Thyroid gland (tissue), 4 donors: ENCODE measurements around the gene CCL13. TPM values are rescaled to one million over a fixed set of nuclear protein-coding genes. Genes with fewer than 3 reads are reported as not detected.

ENCODE experiments used
- DNase-seq, 2 donors: peaks; one replicate each; pipeline ENCODE4 v3.0.0-alpha.2; 2019
- H3K27ac ChIP-seq, 3 donors: fragments of 200-600 bp; sonication (generic); 1 replicate in 2 of 3; 2 replicates in 1 of 3; pipeline ENCODE4 v1.5.1; 2016 to 2019; ENCODE audit warnings: mild to moderate bottlenecking in 1 of 3, moderate library complexity in 1 of 3
- H3K27me3 ChIP-seq: fragments of 200-600 bp; sonication (generic); one replicate; pipeline ENCODE4 v1.5.1; 2019
- H3K36me3 ChIP-seq, 2 donors: fragments of 200-600 bp; sonication (generic); one replicate each; pipeline ENCODE4 v1.5.1; 2016 to 2019
- H3K4me1 ChIP-seq, 2 donors: fragments of 200-600 bp; sonication (generic); one replicate each; pipeline ENCODE4 v1.5.1; 2017 to 2019
- H3K4me3 ChIP-seq, 3 donors: fragments of 200-600 bp; sonication (generic); replicated peaks in 1 of 3; 1 replicate in 2 of 3; 2 replicates in 1 of 3; pipeline ENCODE4 v1.5.1; 2016; ENCODE audit warnings: mild to moderate bottlenecking in 1 of 3
- H3K9me3 ChIP-seq: fragments of 200-600 bp; sonication (generic); one replicate; pipeline ENCODE4 v1.5.1; 2017
- CTCF ChIP-seq, 6 experiments: fragments of 200-600 bp in 3 of 6; fragments of 450-650 bp in 3 of 6; sonication (generic) in 3 of 6; IDR thresholded peaks; one replicate each; pipeline ENCODE4 v1.5.1; 2016 to 2019; ENCODE audit warnings: antibody characterized with exemption in 6 of 6, mild to moderate bottlenecking in 2 of 6, inconsistent platforms in 1 of 6, moderate library complexity in 1 of 6
- POLR2A ChIP-seq, 2 donors: fragments of 450-650 bp; IDR thresholded peaks; one replicate each; pipeline ENCODE4 v1.6.1; 2017; ENCODE audit warnings: antibody characterized with exemption in 2 of 2, mild to moderate bottlenecking in 2 of 2, moderate library complexity in 1 of 2
- WGBS, 2 donors: methylation state at CpG; one replicate each; pipeline ENCODE4 v1.1.5; 2017; 5-methylcytosine and 5-hydroxymethylcytosine counted together
- intact Hi-C: fragments of 100-400 bp; cut with DNase I; formaldehyde crosslinking; loops from one replicate; pipeline ENCODE4 v1.15.1; 2023
- total RNA-seq, 4 donors: library from RNA; depleted of rRNA; stranded (reverse); fragments of >200 nt; gene quantifications; one replicate each; pipeline ENCODE4 v1.2.3, GENCODE V29; 2016

Gene CCL13
- total RNA-seq, result 1 to 10 TPM; 1.2 to 3.2 (median 1.6) TPM

- intact Hi-C loops, result no loop called here
- no peaks in the 10 kb centered on the region for H3K27me3 ChIP-seq
- no peak within 1 kb of the TSS for H3K27ac ChIP-seq
- TF ChIP-seq POLR2A (IDR thresholded peaks at IDR 0.05), result no peak
- no peak for TF ChIP-seq CTCF (IDR thresholded peaks at IDR 0.05)
- H3K9me3 ChIP-seq, result no peaks in the 10 kb centered on the region
- H3K4me1 ChIP-seq, result no peaks in the 10 kb centered on the region
- no peaks in the 10 kb centered on the region for H3K36me3 ChIP-seq
- no peak within 1 kb of the TSS for H3K4me3 ChIP-seq
- no peak for DNase-seq
- WGBS, 2 donors, result 89 to 95% methylated on average over 5 of the region's 5 CpGs
Measured at GRCh38 chr17:34356194-34356593, at the start of gene CCL13. CCL13 (plus strand) TSS chr17:34356480; CDS start chr17:34356527, 47 bp downstream.

GRCh38 chr17:34307110-34307509 is 49.2 kb upstream of the CCL13 start:
- H3K27ac ChIP-seq, result no peak overlapping the region
- no peak for DNase-seq
- TF ChIP-seq POLR2A (IDR thresholded peaks at IDR 0.05) (no peak), CTCF (IDR thresholded peaks at IDR 0.05) (no peak)
- no peak overlapping the region for H3K4me3 ChIP-seq
- no peaks in the 10 kb centered on the region for H3K9me3 ChIP-seq
- no peaks in the 10 kb centered on the region for H3K27me3 ChIP-seq
- 38 to 44% methylated on average over 3 of the region's 3 CpGs for WGBS, 2 donors
- intact Hi-C loops, result no loop called here
- H3K36me3 ChIP-seq, result no peaks in the 10 kb centered on the region
- H3K4me1 ChIP-seq, result no peaks in the 10 kb centered on the region

- Histone ChIP-seq H3K27me3 (no peaks in the 10 kb centered on the region), H3K27ac (no peak overlapping the region), H3K4me3 (no peak overlapping the region), H3K36me3 (no peaks in the 10 kb centered on the region), H3K9me3 (no peaks in the 10 kb centered on the region), H3K4me1 (peaks cover 0 to under 1% of the 10 kb centered on the region in 2 donors)
- intact Hi-C loops, result no loop called here
- TF ChIP-seq POLR2A (IDR thresholded peaks at IDR 0.05) (no peak), CTCF (IDR thresholded peaks at IDR 0.05) (no peak)
- no peak for DNase-seq
Measured at GRCh38 chr17:34308371-34308770, 47.9 kb upstream of the CCL13 start.

- 79 to 87% methylated on average over 7 of the region's 7 CpGs for WGBS, 2 donors
Measured at GRCh38 chr17:34311291-34311690, 45.0 kb upstream of the CCL13 start.

GRCh38 chr17:34312080-34312479 is 44.2 kb upstream of the CCL13 start:
- no peak for TF ChIP-seq POLR2A (IDR thresholded peaks at IDR 0.05)
- no peak for TF ChIP-seq CTCF (IDR thresholded peaks at IDR 0.05)
- H3K36me3 ChIP-seq, result no peaks in the 10 kb centered on the region
- no peak overlapping the region for H3K4me3 ChIP-seq
- no peak for DNase-seq
- intact Hi-C loops, result loop anchor here (5.0 kb wide), 1 partner anchor 50 kb away; the partner anchor contains the start of gene CCL1
- WGBS, 2 donors, result 56 to 58% methylated on average over 5 of the region's 5 CpGs
- no peaks in the 10 kb centered on the region for H3K27me3 ChIP-seq
- H3K9me3 ChIP-seq, result no peaks in the 10 kb centered on the region
- H3K4me1 ChIP-seq, result peaks cover 0 to 8% of the 10 kb centered on the region in 2 donors
- H3K27ac ChIP-seq, result no peak overlapping the region

More at GRCh38 chr17:34311291-34311690, 45.0 kb upstream of the CCL13 start:
- H3K4me1 ChIP-seq, result peaks cover 0 to 8% of the 10 kb centered on the region in 2 donors
- no peaks in the 10 kb centered on the region for H3K27me3 ChIP-seq
- H3K27ac ChIP-seq, result no peak overlapping the region
- intact Hi-C loops, result loop anchor here (5.0 kb wide), 1 partner anchor 51 kb away; the partner anchor contains the start of gene CCL1
- H3K9me3 ChIP-seq, result no peaks in the 10 kb centered on the region
- TF ChIP-seq CTCF (IDR thresholded peaks at IDR 0.05) (no peak), POLR2A (IDR thresholded peaks at IDR 0.05) (no peak)
- H3K4me3 ChIP-seq, result no peak overlapping the region
- H3K36me3 ChIP-seq, result no peaks in the 10 kb centered on the region
- no peak for DNase-seq
